Measurements from ENCODE around the gene PIGX.

GRCh38 chr3:196772897-196773296, 60.7 kb downstream of the PIGX start:
- TF ChIP-seq CTCF (conservative IDR thresholded peaks at IDR 0.05), result no peak
- TF ChIP-seq ZFX (IDR thresholded peaks at IDR 0.05), result no peak
